Measurements from ENCODE around the gene KDM2A. TPM values are rescaled to one million over a fixed set of nuclear protein-coding genes. Genes with fewer than 3 reads are reported as not detected.
A peak's percentile ranks its signal among the peaks of the same experiment; 100 is the strongest.
"Not testable (repeated sequence)": the region's sequence is repeated elsewhere in the genome, so short reads cannot be mapped to it uniquely, and the experiment has no call there.

The KDM2A gene
- total RNA-seq, 2 experiments from 2014 or later, result 128 to 134 TPM

- no peaks in the 10 kb centered on the region for H3K9me3 Mint-ChIP-seq
- POLR2A ChIA-PET, result no interaction called here
- no peaks in the 10 kb centered on the region for H3K27me3 Mint-ChIP-seq
- no peak for DNase-seq
- peaks cover 6% of the 10 kb centered on the region for H3K4me1 Mint-ChIP-seq
- no peak for ATAC-seq (ENCODE audit: low read depth)
- H3K36me3 Mint-ChIP-seq, result peaks cover 22% of the 10 kb centered on the region
- H3K27ac Mint-ChIP-seq, result no peak overlapping the region
- no peak overlapping the region for H3K4me3 Mint-ChIP-seq
Observed at GRCh38 chr11:67197606-67198005, 78.5 kb downstream of the KDM2A start.

GRCh38 chr11:67198781-67199180 lies 79.7 kb downstream of the KDM2A start:
- H3K27me3 Mint-ChIP-seq; H3K4me3 Mint-ChIP-seq; ATAC-seq (ENCODE audit: low read depth); H3K27ac Mint-ChIP-seq; POLR2A ChIA-PET; H3K4me1 Mint-ChIP-seq; H3K9me3 Mint-ChIP-seq; DNase-seq: not testable (repeated sequence)
- H3K36me3 Mint-ChIP-seq, result peaks cover 22% of the 10 kb centered on the region

GRCh38 chr11:67199751-67200150 lies 80.7 kb downstream of the KDM2A start:
- DNase-seq, result no peak
- H3K27me3 Mint-ChIP-seq, result no peaks in the 10 kb centered on the region
- no peak overlapping the region for H3K4me3 Mint-ChIP-seq
- peaks cover 19% of the 10 kb centered on the region for H3K36me3 Mint-ChIP-seq
- ATAC-seq (ENCODE audit: low read depth), result no peak
- POLR2A ChIA-PET, result no interaction called here
- peaks cover 6% of the 10 kb centered on the region for H3K4me1 Mint-ChIP-seq
- H3K27ac Mint-ChIP-seq, result no peak overlapping the region
- no peaks in the 10 kb centered on the region for H3K9me3 Mint-ChIP-seq

- Mint-ChIP-seq H3K9me3 (no peaks in the 10 kb centered on the region), H3K36me3 (peaks cover 18% of the 10 kb centered on the region), H3K4me1 (no peaks in the 10 kb centered on the region), H3K4me3 (no peak overlapping the region), H3K27ac (no peak overlapping the region), H3K27me3 (no peaks in the 10 kb centered on the region)
- ATAC-seq (ENCODE audit: low read depth) (no peak), DNase-seq (no peak)
- POLR2A ChIA-PET, result interaction anchor here (0.7 kb wide), 1 partner anchor 292 kb away, joined by 5 read pairs; no protein-coding TSS in a partner anchor
Observed at GRCh38 chr11:67202028-67202427, 83.0 kb downstream of the KDM2A start.

GRCh38 chr11:67204822-67205221 lies 85.8 kb downstream of the KDM2A start:
- no peaks in the 10 kb centered on the region for H3K27me3 Mint-ChIP-seq
- no peak for ATAC-seq (ENCODE audit: low read depth)
- H3K27ac Mint-ChIP-seq, result no peak overlapping the region
- no peaks in the 10 kb centered on the region for H3K9me3 Mint-ChIP-seq
- peaks cover 22% of the 10 kb centered on the region for H3K36me3 Mint-ChIP-seq
- POLR2A ChIA-PET, result no interaction called here
- no peak for DNase-seq
- peaks cover 1% of the 10 kb centered on the region for H3K4me1 Mint-ChIP-seq
- H3K4me3 Mint-ChIP-seq, result no peak overlapping the region

- Mint-ChIP-seq H3K36me3 (peaks cover 21% of the 10 kb centered on the region), H3K4me1 (peaks cover 11% of the 10 kb centered on the region)
- ATAC-seq (ENCODE audit: low read depth); H3K4me3 Mint-ChIP-seq; H3K9me3 Mint-ChIP-seq; H3K27ac Mint-ChIP-seq; POLR2A ChIA-PET; DNase-seq; H3K27me3 Mint-ChIP-seq: not testable (repeated sequence)
Observed at GRCh38 chr11:67209222-67209621, 90.2 kb downstream of the KDM2A start.

GRCh38 chr11:67211656-67212436 lies 92.8 kb downstream of the KDM2A start:
- POLR2A ChIA-PET, result no interaction called here
- no peaks in the 10 kb centered on the region for H3K27me3 Mint-ChIP-seq
- H3K36me3 Mint-ChIP-seq, result peaks cover 28% of the 10 kb centered on the region
- H3K4me1 Mint-ChIP-seq, result peaks cover 11% of the 10 kb centered on the region
- no peak overlapping the region for H3K4me3 Mint-ChIP-seq
- H3K27ac Mint-ChIP-seq, result no peak overlapping the region
- H3K9me3 Mint-ChIP-seq, result no peaks in the 10 kb centered on the region
- ATAC-seq (ENCODE audit: low read depth) (no peak), DNase-seq (no peak)

- Mint-ChIP-seq H3K9me3 (no peaks in the 10 kb centered on the region), H3K36me3 (peaks cover 23% of the 10 kb centered on the region), H3K27ac (peak overlapping the region; percentile 54), H3K4me1 (peaks cover 11% of the 10 kb centered on the region), H3K4me3 (no peak overlapping the region), H3K27me3 (no peaks in the 10 kb centered on the region)
- POLR2A ChIA-PET, result interaction anchor here (0.6 to 1.0 kb wide), 2 partner anchors 27 to 28 kb away, joined by 3 to 4 read pairs; no protein-coding TSS in a partner anchor
- no peak for DNase-seq
- no peak for ATAC-seq (ENCODE audit: low read depth)
Observed at GRCh38 chr11:67213178-67213621, 94.1 kb downstream of the KDM2A start.

GRCh38 chr11:67227726-67228125 lies 108.7 kb downstream of the KDM2A start:
- Mint-ChIP-seq H3K4me1 (peaks cover 10% of the 10 kb centered on the region), H3K4me3 (no peak overlapping the region), H3K36me3 (peaks cover 38% of the 10 kb centered on the region), H3K27ac (no peak overlapping the region), H3K27me3 (no peaks in the 10 kb centered on the region), H3K9me3 (no peaks in the 10 kb centered on the region)
- ATAC-seq (ENCODE audit: low read depth) (no peak), DNase-seq (no peak)
- POLR2A ChIA-PET, result interaction anchor here (2.1 kb wide), 1 partner anchor 12 kb away, joined by 6 read pairs; no protein-coding TSS in a partner anchor

GRCh38 chr11:67230406-67230805 lies 111.3 kb downstream of the KDM2A start:
- POLR2A ChIA-PET, result interaction anchor here (0.7 to 1.1 kb wide), 2 partner anchors 10 to 36 kb away, joined by 3 to 5 read pairs; no protein-coding TSS in a partner anchor
- H3K27ac Mint-ChIP-seq, result peak overlapping the region; percentile 9
- H3K27me3 Mint-ChIP-seq, result no peaks in the 10 kb centered on the region
- DNase-seq, result no peak
- ATAC-seq (ENCODE audit: low read depth), result no peak
- H3K4me3 Mint-ChIP-seq, result no peak overlapping the region
- H3K9me3 Mint-ChIP-seq, result no peaks in the 10 kb centered on the region
- H3K36me3 Mint-ChIP-seq, result peaks cover 36% of the 10 kb centered on the region
- peaks cover 21% of the 10 kb centered on the region for H3K4me1 Mint-ChIP-seq

GRCh38 chr11:67230886-67231285 lies 111.8 kb downstream of the KDM2A start:
- no peaks in the 10 kb centered on the region for H3K27me3 Mint-ChIP-seq
- POLR2A ChIA-PET, result interaction anchor here (0.7 to 1.1 kb wide), 3 partner anchors 9 to 389 kb away, joined by 3 to 5 read pairs (median 3); no protein-coding TSS in a partner anchor
- DNase-seq (no peak), ATAC-seq (ENCODE audit: low read depth) (no peak)
- peaks cover 21% of the 10 kb centered on the region for H3K4me1 Mint-ChIP-seq
- no peaks in the 10 kb centered on the region for H3K9me3 Mint-ChIP-seq
- no peak overlapping the region for H3K27ac Mint-ChIP-seq
- no peak overlapping the region for H3K4me3 Mint-ChIP-seq
- H3K36me3 Mint-ChIP-seq, result peaks cover 36% of the 10 kb centered on the region

GRCh38 chr11:67233584-67234190 lies 114.6 kb downstream of the KDM2A start:
- H3K27ac Mint-ChIP-seq, result peak overlapping the region; percentile 23
- no peaks in the 10 kb centered on the region for H3K27me3 Mint-ChIP-seq
- H3K9me3 Mint-ChIP-seq, result no peaks in the 10 kb centered on the region
- peaks cover 21% of the 10 kb centered on the region for H3K36me3 Mint-ChIP-seq
- ATAC-seq (ENCODE audit: low read depth) (no peak), DNase-seq (no peak)
- H3K4me1 Mint-ChIP-seq, result peaks cover 20% of the 10 kb centered on the region
- POLR2A ChIA-PET, result no interaction called here
- no peak overlapping the region for H3K4me3 Mint-ChIP-seq

GRCh38 chr11:67234571-67234970 lies 115.5 kb downstream of the KDM2A start:
- peaks cover 27% of the 10 kb centered on the region for H3K4me1 Mint-ChIP-seq
- H3K27me3 Mint-ChIP-seq; H3K27ac Mint-ChIP-seq; POLR2A ChIA-PET; H3K4me3 Mint-ChIP-seq; H3K9me3 Mint-ChIP-seq; ATAC-seq (ENCODE audit: low read depth); DNase-seq: not testable (repeated sequence)
- H3K36me3 Mint-ChIP-seq, result peaks cover 15% of the 10 kb centered on the region

GRCh38 chr11:67237574-67237973 lies 118.5 kb downstream of the KDM2A start:
- POLR2A ChIA-PET, result no interaction called here
- no peak for ATAC-seq (ENCODE audit: low read depth)

More at GRCh38 chr11:67237574-67237973, 118.5 kb downstream of the KDM2A start:
- Mint-ChIP-seq H3K4me3 (no peak overlapping the region), H3K9me3 (no peaks in the 10 kb centered on the region), H3K4me1 (peaks cover 37% of the 10 kb centered on the region), H3K36me3 (peaks cover 22% of the 10 kb centered on the region), H3K27me3 (no peaks in the 10 kb centered on the region), H3K27ac (no peak overlapping the region)
- no peak for DNase-seq

Measured in activated naive CD8-positive, alpha-beta T cell treated with anti-CD3 and anti-CD28 coated beads, Interleukin-2, amount 10 ng/mL, durations not matched to agents 7 days and 5 days (primary cell).